ENCODE data around the gene SCGB3A2.

SCGB3A2 gene

GRCh38 chr5:147927901-147928300 is 49.4 kb downstream of the SCGB3A2 start:
- no peak overlapping the region for H3K27ac ChIP-seq
- TF ChIP-seq CTCF (IDR thresholded peaks at IDR 0.05; ENCODE audit: low read depth, low read length, missing control alignments), result no peak

GRCh38 chr5:147930769-147931168 is 52.3 kb downstream of the SCGB3A2 start:
- no peaks in the 10 kb centered on the region for H3K27me3 ChIP-seq (replicated peaks)
- H3K36me3 ChIP-seq (replicated peaks), result no peaks in the 10 kb centered on the region
- H3K4me3 ChIP-seq (ENCODE audit: low read depth, low read length), result no peak overlapping the region
- in situ Hi-C loops (cut with HindIII; ENCODE audit: low pct_ligation_motif_present, low sequenced_read_pairs), result no loop called here
- H3K27ac ChIP-seq, result no peak overlapping the region
- no peak for TF ChIP-seq CTCF (IDR thresholded peaks at IDR 0.05; ENCODE audit: low read depth, low read length, missing control alignments)
- DNase-seq, result no peak

More at GRCh38 chr5:147927901-147928300, 49.4 kb downstream of the SCGB3A2 start:
- H3K4me3 ChIP-seq (ENCODE audit: low read depth, low read length), result no peak overlapping the region
- no peak for DNase-seq
- in situ Hi-C loops (cut with HindIII; ENCODE audit: low pct_ligation_motif_present, low sequenced_read_pairs), result no loop called here
- no peaks in the 10 kb centered on the region for H3K27me3 ChIP-seq (replicated peaks)
- no peaks in the 10 kb centered on the region for H3K36me3 ChIP-seq (replicated peaks)
